SK-N-SH treated with all-trans-retinoic acid at 6 μM for 48 hours (cell line): Measurements from ENCODE around the gene CALHM1.

Source experiments
- CREB5 ChIP-seq: fragments of 250-450 bp; sonication (Bioruptor Pico); IDR thresholded peaks from 2 replicates; pipeline ENCODE4 v1.5.1; 2020; ENCODE audit warnings: low read depth, mild to moderate bottlenecking, moderate library complexity
- CSDC2 ChIP-seq: fragments of 250-450 bp; sonication (Bioruptor Pico); IDR thresholded peaks from 2 replicates; pipeline ENCODE4 v1.5.0; 2020; ENCODE audit warnings: mild to moderate bottlenecking, moderate library complexity
- ESRRG ChIP-seq: fragments of 250-450 bp; sonication (Bioruptor Pico); IDR thresholded peaks from 2 replicates; pipeline ENCODE4 v1.6.1; 2021; ENCODE audit warnings: mild to moderate bottlenecking
- GLIS3 ChIP-seq: fragments of 250-450 bp; sonication (Bioruptor Pico); IDR thresholded peaks from 2 replicates; pipeline ENCODE4 v1.5.0; 2020; ENCODE audit warnings: mild to moderate bottlenecking, moderate library complexity
- ISL1 ChIP-seq: fragments of 250-450 bp; sonication (Bioruptor Pico); IDR thresholded peaks from 2 replicates; pipeline ENCODE4 v2.1.2; 2022; ENCODE audit warnings: mild to moderate bottlenecking, moderate library complexity
- OSR1 ChIP-seq: fragments of 250-450 bp; sonication (Bioruptor Pico); IDR thresholded peaks from 2 replicates; pipeline ENCODE4 v1.8.0; 2022; ENCODE audit warnings: moderate library complexity, mild to moderate bottlenecking, inconsistent platforms
- SNAI2 ChIP-seq: fragments of 250-450 bp; sonication (Bioruptor Pico); IDR thresholded peaks from 2 replicates; pipeline ENCODE4 v1.5.0; 2020; ENCODE audit warnings: mild to moderate bottlenecking, moderate library complexity
- TCF4 ChIP-seq: fragments of 250-450 bp; sonication (Bioruptor Pico); IDR thresholded peaks from 2 replicates; pipeline ENCODE4 v1.8.0; 2021; ENCODE audit warnings: mild to moderate bottlenecking, moderate library complexity, borderline replicate concordance
- TOX ChIP-seq: fragments of 250-450 bp; sonication (Bioruptor Pico); IDR thresholded peaks from 2 replicates; pipeline ENCODE4 v1.8.0; 2021; ENCODE audit warnings: mild to moderate bottlenecking, moderate library complexity, borderline replicate concordance
- ZFP30 ChIP-seq: fragments of 450-650 bp; formaldehyde crosslinking; IDR thresholded peaks from 2 replicates; pipeline ENCODE4 v1.5.0; 2022; ENCODE audit warnings: mild to moderate bottlenecking, moderate library complexity
- ZNF565 ChIP-seq: fragments of 450-650 bp; formaldehyde crosslinking; conservative IDR thresholded peaks from 2 replicates; pipeline ENCODE4 v1.5.0; 2020; ENCODE audit warnings: low read depth, mild to moderate bottlenecking, moderate library complexity
- TF ChIP-seq, protein P1 (sequence below): fragments of 250-450 bp; sonication (Bioruptor Pico); IDR thresholded peaks from 2 replicates; pipeline ENCODE4 v1.5.1; 2021; ENCODE audit warnings: mild to moderate bottlenecking, moderate library complexity

DNA sequence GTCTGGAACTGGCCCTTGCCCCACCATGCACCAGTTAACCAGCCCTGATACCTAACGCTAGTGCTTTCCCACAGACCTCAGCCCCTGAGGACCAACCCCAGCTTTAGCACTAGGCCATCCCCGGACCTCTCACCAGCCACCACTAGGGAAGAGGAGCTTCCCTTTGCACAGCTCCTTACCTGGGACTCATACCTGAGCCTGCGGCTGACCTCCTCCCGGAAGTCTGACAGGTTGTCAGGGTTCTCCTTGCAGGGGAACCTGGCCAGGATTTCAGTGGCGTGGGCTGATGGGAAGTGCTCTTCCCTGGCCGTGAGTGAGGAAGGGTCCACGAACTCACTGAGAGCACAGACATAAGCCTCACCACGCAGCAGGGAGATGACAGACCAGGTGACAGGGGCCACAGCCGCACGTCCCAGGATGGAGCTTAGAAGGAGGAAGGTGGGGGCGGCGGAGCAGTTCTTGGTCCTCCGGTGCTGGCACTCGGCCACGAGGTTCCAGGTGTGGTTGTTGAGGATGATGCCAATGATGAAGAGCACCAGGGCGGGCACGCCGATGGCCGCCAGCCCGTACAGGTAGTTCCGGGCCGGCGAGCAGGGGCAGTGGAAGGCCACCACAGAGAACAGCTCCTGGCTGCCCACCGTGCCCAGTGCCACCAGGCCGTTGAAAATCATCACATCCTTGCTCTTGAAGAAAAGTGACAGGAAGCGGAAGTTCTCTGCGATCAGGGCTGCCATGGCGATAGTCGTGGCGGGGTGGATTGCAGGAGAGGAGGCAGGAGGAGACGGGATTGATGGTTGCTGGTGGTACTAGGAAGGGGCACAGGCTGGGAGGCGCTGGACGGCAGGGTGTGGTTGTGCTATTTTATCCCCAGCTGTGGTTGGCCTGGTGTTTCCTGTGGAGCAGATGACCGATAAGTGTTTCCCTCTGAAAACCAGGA is 9.2 kb downstream of the CALHM1 start:
- TF ChIP-seq SNAI2 (CRISPR knock-in tag) = no peak
- no peak for TF ChIP-seq ZNF565 (CRISPR knock-in tag)
- no peak for TF ChIP-seq ISL1 (CRISPR knock-in tag)
- TF ChIP-seq OSR1 (CRISPR knock-in tag) = no peak
- no peak for TF ChIP-seq GLIS3 (CRISPR knock-in tag)
- TF ChIP-seq TCF4 (CRISPR knock-in tag) = no peak
- TF ChIP-seq CSDC2 (CRISPR knock-in tag) = no peak
- TF ChIP-seq, protein P1, sequence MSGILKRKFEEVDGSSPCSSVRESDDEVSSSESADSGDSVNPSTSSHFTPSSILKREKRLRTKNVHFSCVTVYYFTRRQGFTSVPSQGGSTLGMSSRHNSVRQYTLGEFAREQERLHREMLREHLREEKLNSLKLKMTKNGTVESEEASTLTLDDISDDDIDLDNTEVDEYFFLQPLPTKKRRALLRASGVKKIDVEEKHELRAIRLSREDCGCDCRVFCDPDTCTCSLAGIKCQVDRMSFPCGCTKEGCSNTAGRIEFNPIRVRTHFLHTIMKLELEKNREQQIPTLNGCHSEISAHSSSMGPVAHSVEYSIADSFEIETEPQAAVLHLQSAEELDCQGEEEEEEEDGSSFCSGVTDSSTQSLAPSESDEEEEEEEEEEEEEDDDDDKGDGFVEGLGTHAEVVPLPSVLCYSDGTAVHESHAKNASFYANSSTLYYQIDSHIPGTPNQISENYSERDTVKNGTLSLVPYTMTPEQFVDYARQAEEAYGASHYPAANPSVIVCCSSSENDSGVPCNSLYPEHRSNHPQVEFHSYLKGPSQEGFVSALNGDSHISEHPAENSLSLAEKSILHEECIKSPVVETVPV = no peak
- TF ChIP-seq TOX (CRISPR knock-in tag) = no peak
- no peak for TF ChIP-seq ZFP30 (CRISPR knock-in tag)
- TF ChIP-seq ESRRG (CRISPR knock-in tag) = no peak
- TF ChIP-seq CREB5 (CRISPR knock-in tag) = no peak
